ENCODE data around the gene SMYD3.

GRCh38 chr1:246219508-246220030 lies 287.5 kb downstream of the SMYD3 start:
- TF ChIP-seq CTCF (IDR thresholded peaks at IDR 0.05; ENCODE audit: low read depth, low read length, poor library complexity, severe bottlenecking) (no peak), EZH2phosphoT487 (IDR thresholded peaks at IDR 0.05; ENCODE audit: borderline replicate concordance, low read length) (no peak)

Measured in DOHH2 (cell line).